GM12873 (cell line): ENCODE results near the gene PPP2R2D.

Experiments used
- CTCF ChIP-seq: IDR thresholded peaks from 2 replicates; pipeline ENCODE4 v1.5.1; 2012; ENCODE audit warnings: low read depth, mild to moderate bottlenecking, moderate library complexity, low read length, control low read depth; ENCODE audit not compliant: insufficient read depth; ENCODE audit errors: missing control alignments

Gene PPP2R2D

GRCh38 chr10:131891929-131892805 lies 8.6 kb upstream of the PPP2R2D start:
- no peak for TF ChIP-seq CTCF

DNA sequence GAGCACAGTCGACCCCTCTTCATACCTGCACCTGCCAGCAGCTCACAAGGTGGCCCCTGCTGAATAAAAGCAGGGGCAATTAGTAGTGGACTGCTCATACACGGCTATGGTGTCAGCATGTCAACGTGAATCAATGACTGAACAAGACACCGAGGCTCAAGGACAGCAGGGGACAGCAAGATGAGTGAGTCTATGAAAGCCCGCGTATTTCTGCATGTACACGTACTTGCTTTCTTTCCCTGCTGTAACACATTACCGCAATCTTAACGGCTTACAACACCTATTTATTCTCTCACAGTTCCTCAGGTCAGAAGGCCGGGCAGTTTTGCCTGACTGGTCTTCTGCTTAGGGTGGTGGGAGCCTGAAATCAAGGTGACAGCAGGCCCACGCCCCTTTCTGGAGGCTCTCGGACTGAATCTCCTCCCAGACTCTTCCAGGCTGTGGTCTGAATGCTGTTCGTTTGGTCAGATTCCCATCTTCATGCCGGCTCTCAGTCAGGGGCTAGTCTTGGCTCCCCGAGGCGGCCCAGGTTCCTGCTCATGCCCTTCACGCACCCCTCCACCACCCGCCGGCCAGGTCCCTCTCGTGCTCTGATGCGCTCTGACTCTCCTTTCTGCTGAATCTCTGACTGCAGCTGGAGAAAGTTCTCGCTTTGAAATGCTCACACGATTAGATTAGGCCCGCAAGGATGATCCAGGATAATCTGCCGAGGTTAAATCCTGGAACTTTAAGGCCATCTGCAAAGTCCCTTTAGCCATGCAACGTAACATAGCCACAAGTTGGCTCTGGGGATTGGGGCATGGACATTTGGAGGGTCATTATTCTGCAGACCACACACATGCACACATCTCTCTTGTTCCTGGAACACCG lies 7.8 kb upstream of the PPP2R2D start:
- TF ChIP-seq CTCF, result no peak

GRCh38 chr10:131895116-131895515 lies 5.7 kb upstream of the PPP2R2D start:
- TF ChIP-seq CTCF, result no peak

GRCh38 chr10:131896403-131896802 lies 4.4 kb upstream of the PPP2R2D start:
- no peak for TF ChIP-seq CTCF

GRCh38 chr10:131897297-131897899 lies 3.4 kb upstream of the PPP2R2D start:
- no peak for TF ChIP-seq CTCF

- TF ChIP-seq CTCF, result no peak
Measured at GRCh38 chr10:131898061-131898460, 2.7 kb upstream of the PPP2R2D start.

GRCh38 chr10:131898713-131899112 lies 2.1 kb upstream of the PPP2R2D start:
- TF ChIP-seq CTCF, result no peak
